ENCODE results near the gene PRKCQ. TPM values are rescaled to one million over a fixed set of nuclear protein-coding genes. Genes with fewer than 3 reads are reported as not detected.

PRKCQ gene
- total and polyA plus RNA-seq, 2 of the 13 experiments (the other 11 are each of a cell fraction or from before 2014, with no cell fraction given): 0.13 to 0.35 TPM

DNA sequence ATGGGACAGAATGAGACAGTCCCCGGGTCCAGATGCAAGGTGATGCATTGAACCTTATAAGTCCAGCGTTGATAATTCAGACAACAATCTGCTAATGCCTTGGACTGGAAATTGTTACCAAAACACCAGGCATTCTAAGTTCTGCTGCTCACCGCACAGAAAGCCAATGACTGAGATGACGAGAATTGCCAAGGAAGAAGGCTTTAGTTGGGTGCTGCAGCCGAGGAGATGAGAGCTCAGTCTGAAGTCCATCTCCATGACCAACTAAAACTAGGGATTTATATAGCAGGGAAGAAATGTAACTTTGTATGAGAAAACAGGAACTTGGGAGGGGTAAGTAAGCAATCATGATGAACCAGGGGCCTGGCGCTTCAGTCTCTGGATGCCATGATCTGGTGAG lies 68.7 kb downstream of the PRKCQ start:
- ChIA-PET CTCF (ENCODE audit: low intra/inter-chr PET ratio, low total read pairs) (no interaction called here), POLR2A (no interaction called here)
- Histone ChIP-seq H3K27me3 (ENCODE audit: control insufficient read depth in 1 of 2, insufficient read depth in 2 of 2, low read length in 2 of 2) (peaks cover 0 to 12% of the 10 kb centered on the region in 2 experiments; a peak in 2 of 5 replicates), H4K20me1 (ENCODE audit: insufficient read depth, low read length) (no peaks in the 10 kb centered on the region), H3K4me3 (replicated peaks in 1 of 3; ENCODE audit: insufficient read depth in 1 of 3, low read depth in 2 of 3, low read length in 3 of 3) (no peak overlapping the region), H2AFZ (ENCODE audit: low read length) (no peak overlapping the region), H3K27ac (ENCODE audit: extremely low read length, insufficient read depth, low read length) (no peak overlapping the region), H3K4me2 (ENCODE audit: low read depth, low read length) (no peak overlapping the region), H3K9me3 (ENCODE audit: low read length) (peaks cover 10% of the 10 kb centered on the region), H3K79me2 (ENCODE audit: insufficient read depth, low read length) (no peaks in the 10 kb centered on the region), H3K9ac (ENCODE audit: insufficient read depth, low read depth, low read length) (no peak overlapping the region), H3K36me3 (replicated peaks in 1 of 2; ENCODE audit: control insufficient read depth in 1 of 2, insufficient read depth in 2 of 2, low read length in 2 of 2) (no peaks in the 10 kb centered on the region), H3K4me1 (ENCODE audit: insufficient read depth, low read length) (no peaks in the 10 kb centered on the region)
- BruUV-seq (replicated peaks): no TSS peak
- no peak for TF ChIP-seq SP5 (CRISPR knock-in tag; IDR thresholded peaks at IDR 0.05; ENCODE audit: borderline replicate concordance, low read depth)
- peak; percentile 90; the same call in 1 of the 2 replicates for TF ChIP-seq ZNF124 (CRISPR knock-in tag; IDR thresholded peaks at IDR 0.05)
- intact Hi-C loops (cut with micrococcal nuclease; ENCODE audit: unreplicated experiment): no loop called here
- FAIRE-seq (no peak), DNase-seq (ENCODE audit: low spot score) (no peak), ATAC-seq (no peak)
- in situ Hi-C loops (cut with HindIII; ENCODE audit: extremely low pct_ligation_motif_present, low pct_unique_long_range_greater_than_20kb): no loop called here
- WGBS (ENCODE audit: low lambda C conversion rate): 21% methylated on average over 6 of the region's 6 CpGs

DNA sequence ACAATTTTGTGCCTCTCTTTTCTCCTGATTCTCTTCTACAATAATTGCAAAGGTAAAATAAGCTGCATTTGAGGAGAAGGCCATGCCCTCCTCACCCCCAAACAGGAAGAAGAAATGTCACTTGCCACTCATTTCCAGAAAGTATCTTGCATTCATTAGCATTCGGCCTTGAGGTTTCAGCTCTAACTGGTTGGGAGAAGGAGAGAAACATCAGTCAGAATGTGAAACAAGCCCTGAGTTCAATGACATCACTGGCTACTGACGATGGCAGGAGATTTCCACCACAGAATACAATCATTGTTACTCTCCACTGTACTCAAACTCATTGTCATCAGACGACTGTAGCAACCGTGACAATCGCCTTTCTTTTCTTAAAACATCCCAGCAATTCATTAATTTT lies 72.8 kb downstream of the PRKCQ start:
- Histone ChIP-seq H3K27ac (ENCODE audit: extremely low read length, insufficient read depth, low read length) (no peak overlapping the region), H2AFZ (ENCODE audit: low read length) (no peak overlapping the region), H3K4me2 (ENCODE audit: low read depth, low read length) (no peak overlapping the region), H3K4me3 (replicated peaks in 1 of 3; ENCODE audit: insufficient read depth in 1 of 3, low read depth in 2 of 3, low read length in 3 of 3) (no peak overlapping the region), H4K20me1 (ENCODE audit: insufficient read depth, low read length) (no peaks in the 10 kb centered on the region), H3K9me3 (ENCODE audit: low read length) (peaks cover 10% of the 10 kb centered on the region), H3K4me1 (ENCODE audit: insufficient read depth, low read length) (no peaks in the 10 kb centered on the region), H3K36me3 (replicated peaks in 1 of 2; ENCODE audit: control insufficient read depth in 1 of 2, insufficient read depth in 2 of 2, low read length in 2 of 2) (no peaks in the 10 kb centered on the region), H3K27me3 (ENCODE audit: control insufficient read depth in 1 of 2, insufficient read depth in 2 of 2, low read length in 2 of 2) (peaks cover 0 to 8% of the 10 kb centered on the region in 2 experiments; a peak in 3 of 5 replicates), H3K79me2 (ENCODE audit: insufficient read depth, low read length) (no peaks in the 10 kb centered on the region), H3K9ac (ENCODE audit: insufficient read depth, low read depth, low read length) (no peak overlapping the region)
- whole genome bisulfite sequencing (ENCODE audit: low lambda C conversion rate): 37% methylated on average over 5 of the region's 5 CpGs
- ChIA-PET POLR2A (no interaction called here), CTCF (ENCODE audit: low intra/inter-chr PET ratio, low total read pairs) (no interaction called here)
- DNase-seq (ENCODE audit: low spot score): no peak
- intact Hi-C loops (cut with micrococcal nuclease; ENCODE audit: unreplicated experiment) (no loop called here), in situ Hi-C loops (cut with HindIII; ENCODE audit: extremely low pct_ligation_motif_present, low pct_unique_long_range_greater_than_20kb) (no loop called here)
- FAIRE-seq: no peak
- ATAC-seq: no peak
- BruUV-seq (replicated peaks): no TSS peak
- TF ChIP-seq NFRKB (IDR thresholded peaks at IDR 0.05): no peak
- no peak for TF ChIP-seq HDAC6 (IDR thresholded peaks at IDR 0.05; ENCODE audit: low read depth, low read length)
- TF ChIP-seq, protein P1, sequence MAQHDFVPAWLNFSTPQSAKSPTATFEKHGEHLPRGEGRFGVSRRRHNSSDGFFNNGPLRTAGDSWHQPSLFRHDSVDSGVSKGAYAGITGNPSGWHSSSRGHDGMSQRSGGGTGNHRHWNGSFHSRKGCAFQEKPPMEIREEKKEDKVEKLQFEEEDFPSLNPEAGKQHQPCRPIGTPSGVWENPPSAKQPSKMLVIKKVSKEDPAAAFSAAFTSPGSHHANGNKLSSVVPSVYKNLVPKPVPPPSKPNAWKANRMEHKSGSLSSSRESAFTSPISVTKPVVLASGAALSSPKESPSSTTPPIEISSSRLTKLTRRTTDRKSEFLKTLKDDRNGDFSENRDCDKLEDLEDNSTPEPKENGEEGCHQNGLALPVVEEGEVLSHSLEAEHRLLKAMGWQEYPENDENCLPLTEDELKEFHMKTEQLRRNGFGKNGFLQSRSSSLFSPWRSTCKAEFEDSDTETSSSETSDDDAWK (CRISPR knock-in tag; IDR thresholded peaks at IDR 0.05): no peak
- TF ChIP-seq AGO2 (optimal IDR thresholded peaks at IDR 0.05; ENCODE audit: low read depth, low read length): no peak
- no peak for TF ChIP-seq ZNF230 (CRISPR knock-in tag; IDR thresholded peaks at IDR 0.05)
- TF ChIP-seq NBN (conservative IDR thresholded peaks at IDR 0.05): no peak
- no peak for TF ChIP-seq MBD4 (IDR thresholded peaks at IDR 0.05; ENCODE audit: borderline replicate concordance, low read length)
- TF ChIP-seq ZNF562 (CRISPR knock-in tag; IDR thresholded peaks at IDR 0.05; ENCODE audit: borderline replicate concordance): no peak
- TF ChIP-seq EP300 (IDR thresholded peaks at IDR 0.05; ENCODE audit: low read depth in 2 of 2, low read length in 2 of 2): no peak
- no peak for TF ChIP-seq EP300 (CRISPR knock-in tag; IDR thresholded peaks at IDR 0.05; ENCODE audit: borderline replicate concordance)
- TF ChIP-seq, protein P2, sequence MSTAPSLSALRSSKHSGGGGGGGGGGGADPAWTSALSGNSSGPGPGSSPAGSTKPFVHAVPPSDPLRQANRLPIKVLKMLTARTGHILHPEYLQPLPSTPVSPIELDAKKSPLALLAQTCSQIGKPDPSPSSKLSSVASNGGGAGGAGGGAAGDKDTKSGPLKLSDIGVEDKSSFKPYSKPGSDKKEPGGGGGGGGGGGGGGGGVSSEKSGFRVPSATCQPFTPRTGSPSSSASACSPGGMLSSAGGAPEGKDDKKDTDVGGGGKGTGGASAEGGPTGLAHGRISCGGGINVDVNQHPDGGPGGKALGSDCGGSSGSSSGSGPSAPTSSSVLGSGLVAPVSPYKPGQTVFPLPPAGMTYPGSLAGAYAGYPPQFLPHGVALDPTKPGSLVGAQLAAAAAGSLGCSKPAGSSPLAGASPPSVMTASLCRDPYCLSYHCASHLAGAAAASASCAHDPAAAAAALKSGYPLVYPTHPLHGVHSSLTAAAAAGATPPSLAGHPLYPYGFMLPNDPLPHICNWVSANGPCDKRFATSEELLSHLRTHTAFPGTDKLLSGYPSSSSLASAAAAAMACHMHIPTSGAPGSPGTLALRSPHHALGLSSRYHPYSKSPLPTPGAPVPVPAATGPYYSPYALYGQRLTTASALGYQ (CRISPR knock-in tag; IDR thresholded peaks at IDR 0.05): no peak
- no peak for TF ChIP-seq ZNF878 (CRISPR knock-in tag; IDR thresholded peaks at IDR 0.05)
- TF ChIP-seq AHR (CRISPR knock-in tag; IDR thresholded peaks at IDR 0.05): no peak
- no peak for TF ChIP-seq BATF2 (CRISPR knock-in tag; IDR thresholded peaks at IDR 0.05)

All from HepG2 (cell line).